ENCODE data around the gene PCDHA1. TPM values are rescaled to one million over a fixed set of nuclear protein-coding genes. Genes with fewer than 3 reads are reported as not detected.

PCDHA1 gene
- total RNA-seq, 1 experiment from 2014 or later = not detected

- BruUV-seq (replicated peaks) = no TSS peak
- no peak overlapping the region for H3K27ac ChIP-seq (ENCODE audit: low read length)
- no peaks in the 10 kb centered on the region for H3K27me3 ChIP-seq (ENCODE audit: control insufficient read depth, insufficient read depth, low read length)
- POLR2A ChIA-PET = no interaction called here
- in situ Hi-C loops (cut with HindIII; ENCODE audit: low pct_unique_long_range_greater_than_20kb, low sequenced_read_pairs) (no loop called here), intact Hi-C loops (cut with micrococcal nuclease; ENCODE audit: unreplicated experiment) (no loop called here)
- H3K36me3 ChIP-seq (ENCODE audit: control insufficient read depth, insufficient read depth, low read length) = no peaks in the 10 kb centered on the region; the same call in 1 of the 2 replicates
- TF ChIP-seq REST (IDR thresholded peaks at IDR 0.05; ENCODE audit: insufficient read depth in 1 of 2, low read depth in 2 of 2, low read length in 1 of 2) = no peak
- TF ChIP-seq SIN3A (IDR thresholded peaks at IDR 0.05; ENCODE audit: borderline replicate concordance, insufficient read depth, low read depth, low read length) = no peak
- DNase-seq (ENCODE audit: low read depth, low spot score) (no peak), ATAC-seq (no peak)
- H3K9me3 ChIP-seq (ENCODE audit: control insufficient read depth, insufficient read depth, low read depth, low read length) = no peaks in the 10 kb centered on the region
- H3K4me3 ChIP-seq (ENCODE audit: low read depth in 2 of 2, low read length in 2 of 2) = no peak overlapping the region; a peak in 1 of 4 replicates
- CTCF ChIA-PET = no interaction called here
- H3K4me1 ChIP-seq (ENCODE audit: control insufficient read depth, insufficient read depth, low read length) = no peaks in the 10 kb centered on the region
These were observed 141.3 kb downstream of the PCDHA1 start for GRCh38 chr5:140927228-140927573.

- ATAC-seq (no peak), DNase-seq (ENCODE audit: low read depth, low spot score) (no peak)
- ChIA-PET CTCF (no interaction called here), POLR2A (no interaction called here)
- TF ChIP-seq REST (IDR thresholded peaks at IDR 0.05; ENCODE audit: insufficient read depth in 1 of 2, low read depth in 2 of 2, low read length in 1 of 2) (no peak), CTCF (IDR thresholded peaks at IDR 0.05) (no peak), SIN3A (IDR thresholded peaks at IDR 0.05; ENCODE audit: borderline replicate concordance, insufficient read depth, low read depth, low read length) (no peak), TCF7L2 (IDR thresholded peaks at IDR 0.05; ENCODE audit: low read depth, low read length) (no peak), POLR2AphosphoS5 (IDR thresholded peaks at IDR 0.05; ENCODE audit: low read depth, low read length) (no peak)
- Histone ChIP-seq H3K9me3 (ENCODE audit: control insufficient read depth, insufficient read depth, low read depth, low read length) (no peaks in the 10 kb centered on the region), H3K4me1 (ENCODE audit: control insufficient read depth, insufficient read depth, low read length) (no peaks in the 10 kb centered on the region), H3K27me3 (ENCODE audit: control insufficient read depth, insufficient read depth, low read length) (no peaks in the 10 kb centered on the region), H3K27ac (ENCODE audit: low read length) (no peak overlapping the region), H3K36me3 (ENCODE audit: control insufficient read depth, insufficient read depth, low read length) (no peaks in the 10 kb centered on the region; the same call in 1 of the 2 replicates), H3K4me3 (ENCODE audit: low read depth in 2 of 2, low read length in 2 of 2) (no peak overlapping the region)
- no TSS peak for BruUV-seq (replicated peaks)
- in situ Hi-C loops (cut with HindIII; ENCODE audit: low pct_unique_long_range_greater_than_20kb, low sequenced_read_pairs) (no loop called here), intact Hi-C loops (cut with micrococcal nuclease; ENCODE audit: unreplicated experiment) (no loop called here)
These were observed 149.1 kb downstream of the PCDHA1 start for GRCh38 chr5:140934964-140935606.
